Left ventricle myocardium inferior (tissue), 1 donor: ENCODE data around the gene SH3PXD2A. TPM values are rescaled to one million over a fixed set of nuclear protein-coding genes. Genes with fewer than 3 reads are reported as not detected.

ENCODE experiments used
- DNase-seq: peaks from one replicate; pipeline ENCODE4 v3.0.0-alpha.2; 2020
- H3K27ac ChIP-seq: fragments of 200-600 bp; replicated peaks from 2 replicates; pipeline ENCODE4 v1.8.0; 2021
- H3K27me3 ChIP-seq: fragments of 200-600 bp; 2 replicates; pipeline ENCODE4 v1.8.0; 2021; ENCODE audit warnings: low read depth
- H3K36me3 ChIP-seq: fragments of 200-600 bp; 2 replicates; pipeline ENCODE4 v1.8.0; 2021
- H3K4me1 ChIP-seq: fragments of 200-600 bp; 2 replicates; pipeline ENCODE4 v1.8.0; 2021
- H3K4me3 ChIP-seq: fragments of 200-600 bp; 2 replicates; pipeline ENCODE4 v1.8.0; 2021; ENCODE audit warnings: mild to moderate bottlenecking, moderate library complexity
- H3K9me3 ChIP-seq: fragments of 200-600 bp; replicated peaks from 2 replicates; pipeline ENCODE4 v1.8.0; 2021
- CTCF ChIP-seq: fragments of 200-600 bp; IDR thresholded peaks from 2 replicates; pipeline ENCODE4 v1.8.0; 2021; ENCODE audit warnings: antibody characterized with exemption, mild to moderate bottlenecking, borderline replicate concordance
- intact Hi-C: fragments of 100-400 bp; cut with micrococcal nuclease; formaldehyde crosslinking; loops from one replicate; pipeline ENCODE4 v1.11.0; 2022
- total RNA-seq: library from RNA; stranded (reverse); fragmentation: NEBNext Ultra II Directional; extraction: Animal tissue kit (Norgen Biotek cat#: 25700); gene quantifications from one replicate; pipeline ENCODE4 v1.2.1, GENCODE V29; 2021
- donor health status: DM: no; HTN: yes; CAD: no; lungs with severe emphysema.

SH3PXD2A gene
- total RNA-seq, 1 donor from 2014 or later = 34.4 TPM

- H3K4me1 ChIP-seq = peaks cover 22% of the 10 kb centered on the region
- no peak for TF ChIP-seq CTCF
- H3K27ac ChIP-seq = no peak overlapping the region
- DNase-seq = no peak
- peaks cover 30% of the 10 kb centered on the region for H3K36me3 ChIP-seq
- H3K27me3 ChIP-seq = no peaks in the 10 kb centered on the region
- no peaks in the 10 kb centered on the region for H3K9me3 ChIP-seq
- intact Hi-C loops = no loop called here
- no peak overlapping the region for H3K4me3 ChIP-seq
These were observed 52.6 kb downstream of the SH3PXD2A start for GRCh38 chr10:103802637-103803353.

- Histone ChIP-seq H3K4me3 (no peak overlapping the region), H3K27ac (no peak overlapping the region), H3K9me3 (no peaks in the 10 kb centered on the region), H3K4me1 (peaks cover 15% of the 10 kb centered on the region), H3K36me3 (peaks cover 32% of the 10 kb centered on the region), H3K27me3 (no peaks in the 10 kb centered on the region)
- intact Hi-C loops = no loop called here
- DNase-seq = no peak
- no peak for TF ChIP-seq CTCF
These were observed 53.3 kb downstream of the SH3PXD2A start for GRCh38 chr10:103802081-103802480.

- Histone ChIP-seq H3K36me3 (peaks cover 32% of the 10 kb centered on the region), H3K27ac (no peak overlapping the region), H3K4me3 (no peak overlapping the region), H3K4me1 (peaks cover 5% of the 10 kb centered on the region), H3K9me3 (no peaks in the 10 kb centered on the region), H3K27me3 (no peaks in the 10 kb centered on the region)
- DNase-seq = no peak
- no peak for TF ChIP-seq CTCF
- intact Hi-C loops = no loop called here
These were observed 54.4 kb downstream of the SH3PXD2A start for GRCh38 chr10:103800789-103801540.

GRCh38 chr10:103800089-103800488 is 55.3 kb downstream of the SH3PXD2A start:
- Histone ChIP-seq H3K27me3 (no peaks in the 10 kb centered on the region), H3K4me3 (no peak overlapping the region), H3K36me3 (peaks cover 32% of the 10 kb centered on the region), H3K9me3 (no peaks in the 10 kb centered on the region), H3K27ac (no peak overlapping the region), H3K4me1 (peaks cover 13% of the 10 kb centered on the region)
- intact Hi-C loops = no loop called here
- DNase-seq = no peak
- no peak for TF ChIP-seq CTCF

GRCh38 chr10:103799341-103799740 is 56.0 kb downstream of the SH3PXD2A start:
- no peak for TF ChIP-seq CTCF
- intact Hi-C loops = no loop called here
- Histone ChIP-seq H3K4me1 (peaks cover 20% of the 10 kb centered on the region), H3K36me3 (peaks cover 32% of the 10 kb centered on the region), H3K27me3 (no peaks in the 10 kb centered on the region), H3K9me3 (no peaks in the 10 kb centered on the region), H3K27ac (no peak overlapping the region), H3K4me3 (no peak overlapping the region)
- no peak for DNase-seq
